Measurements from ENCODE around the gene LAS1L. TPM values are rescaled to one million over a fixed set of nuclear protein-coding genes. Genes with fewer than 3 reads are reported as not detected.

The LAS1L gene
- 45.1 TPM for total RNA-seq (ENCODE audit: unreplicated experiment)
- long read RNA-seq, transcript LAS1L-202 (13 exons, 2,386 nt), result minor isoform, 7 of 29 reads
- long read RNA-seq, transcript LAS1L-203 (14 exons, 2,439 nt), result major isoform, 9 of 29 reads
- long read RNA-seq, partial matches to known transcripts, result 3 of 29 reads
- long read RNA-seq, other reads (novel, unspliced or antisense), result 10 of 29 reads

DNA sequence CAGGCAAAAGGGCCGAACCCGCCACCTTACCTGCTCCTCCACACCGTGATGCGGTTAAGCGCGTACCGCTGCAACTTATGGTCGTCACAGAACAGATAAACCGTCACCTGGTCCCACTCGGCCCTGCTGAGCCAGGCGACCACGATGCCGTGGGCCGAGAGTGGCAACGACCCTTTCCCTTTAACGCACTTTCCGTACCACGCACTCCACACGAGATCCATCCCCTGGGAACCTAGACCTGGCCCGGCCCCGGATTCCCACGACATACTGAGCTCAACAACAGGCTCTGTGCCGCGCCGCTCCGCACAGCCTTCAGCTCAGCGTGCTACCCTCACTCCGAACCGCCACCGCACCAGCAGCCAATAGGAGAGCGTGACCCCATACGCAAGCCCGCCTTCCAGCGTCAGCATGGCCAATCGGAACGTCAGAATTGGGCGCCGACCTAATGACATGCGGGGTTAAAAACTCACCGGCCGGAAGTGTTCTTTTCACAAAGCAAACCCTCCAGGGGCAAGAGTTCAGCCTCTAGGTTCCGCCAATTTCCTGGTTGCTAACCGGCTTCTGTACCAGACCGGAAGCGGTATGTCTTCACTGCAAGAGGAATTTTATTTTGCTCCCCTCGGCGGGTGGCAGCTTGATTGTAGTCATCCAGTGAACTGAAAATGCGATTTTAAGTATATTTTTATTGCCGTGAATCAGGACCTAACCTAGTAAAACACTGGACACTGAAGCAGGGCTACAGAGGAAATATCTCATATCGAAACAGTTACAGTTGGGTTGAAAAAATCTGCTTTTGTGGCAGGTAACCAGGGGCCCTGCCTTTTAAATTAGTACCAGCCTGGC is at the start of gene LAS1L:
LAS1L (minus strand) TSS at position 338 of the 843 bp plus-strand sequence; CDS start at position 266, 72 bp downstream.
- Mint-ChIP-seq H3K4me3 (ENCODE audit: unreplicated experiment) (peak within 1 kb of the TSS; percentile 99), H3K27ac (ENCODE audit: unreplicated experiment) (peak within 1 kb of the TSS; percentile 97), H3K36me3 (ENCODE audit: unreplicated experiment) (no peaks in the 10 kb centered on the region), H3K4me1 (ENCODE audit: low read depth, unreplicated experiment) (no peaks in the 10 kb centered on the region), H3K9me3 (ENCODE audit: unreplicated experiment) (peaks cover 2% of the 10 kb centered on the region), H3K27me3 (ENCODE audit: unreplicated experiment) (no peaks in the 10 kb centered on the region)
- no peak for TF ChIP-seq CTCF (IDR thresholded peaks at IDR 0.05; ENCODE audit: partially characterized antibody, unreplicated experiment)
- peak; percentile 87 for DNase-seq

GRCh38 chrX:65582450-65583082 is 48.0 kb upstream of the LAS1L start:
- H3K4me3 Mint-ChIP-seq (ENCODE audit: unreplicated experiment), result peak overlapping the region; percentile 28
- no peaks in the 10 kb centered on the region for H3K36me3 Mint-ChIP-seq (ENCODE audit: unreplicated experiment)
- peaks cover 9% of the 10 kb centered on the region for H3K4me1 Mint-ChIP-seq (ENCODE audit: low read depth, unreplicated experiment)
- peak; percentile 11 for DNase-seq
- no peaks in the 10 kb centered on the region for H3K9me3 Mint-ChIP-seq (ENCODE audit: unreplicated experiment)
- peak overlapping the region; percentile 90 for H3K27ac Mint-ChIP-seq (ENCODE audit: unreplicated experiment)
- no peak for TF ChIP-seq CTCF (IDR thresholded peaks at IDR 0.05; ENCODE audit: partially characterized antibody, unreplicated experiment)
- no peaks in the 10 kb centered on the region for H3K27me3 Mint-ChIP-seq (ENCODE audit: unreplicated experiment)

DNA sequence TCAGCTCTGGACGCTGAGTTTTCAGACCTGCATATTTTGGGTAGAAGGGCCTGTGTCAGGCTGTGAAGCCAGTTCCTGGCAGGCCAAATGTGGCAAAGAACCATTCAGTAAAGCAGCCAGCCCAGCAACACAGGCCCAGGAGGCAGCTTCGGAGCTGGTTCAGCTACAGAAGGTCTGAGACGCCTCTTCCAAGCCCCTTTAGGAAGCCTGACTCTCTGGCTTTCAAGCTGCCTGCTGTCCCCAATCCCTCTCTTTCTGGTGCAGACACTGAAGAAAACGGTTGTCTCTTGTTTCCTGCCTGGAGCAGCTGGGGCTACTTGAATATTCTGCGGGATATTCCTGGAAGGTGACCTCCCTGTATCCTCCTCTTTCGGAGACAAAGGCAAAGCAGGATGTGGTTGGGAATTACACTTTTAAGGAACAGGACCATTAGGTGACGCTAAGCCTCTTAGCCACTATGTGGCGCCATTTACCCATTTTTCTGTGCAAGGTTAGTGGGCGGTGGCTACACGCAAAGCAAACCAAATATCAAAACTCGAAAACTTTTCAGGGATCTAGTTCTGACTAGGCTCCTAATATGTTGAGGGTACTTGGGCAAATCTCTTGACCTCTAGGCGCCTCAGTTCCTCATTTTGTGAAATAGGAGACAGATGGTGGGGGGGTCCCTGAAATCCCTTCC is 47.2 kb upstream of the LAS1L start:
- no peaks in the 10 kb centered on the region for H3K27me3 Mint-ChIP-seq (ENCODE audit: unreplicated experiment)
- peak; percentile 65 for TF ChIP-seq CTCF (IDR thresholded peaks at IDR 0.05; ENCODE audit: partially characterized antibody, unreplicated experiment)
- no peaks in the 10 kb centered on the region for H3K9me3 Mint-ChIP-seq (ENCODE audit: unreplicated experiment)
- H3K4me3 Mint-ChIP-seq (ENCODE audit: unreplicated experiment), result peak overlapping the region; percentile 28
- no peaks in the 10 kb centered on the region for H3K36me3 Mint-ChIP-seq (ENCODE audit: unreplicated experiment)
- H3K4me1 Mint-ChIP-seq (ENCODE audit: low read depth, unreplicated experiment), result peaks cover 9% of the 10 kb centered on the region
- H3K27ac Mint-ChIP-seq (ENCODE audit: unreplicated experiment), result peak overlapping the region; percentile 96
- peak; percentile 47 for DNase-seq

- no peak for TF ChIP-seq CTCF (IDR thresholded peaks at IDR 0.05; ENCODE audit: partially characterized antibody, unreplicated experiment)
- H3K9me3 Mint-ChIP-seq (ENCODE audit: unreplicated experiment), result no peaks in the 10 kb centered on the region
- peaks cover 9% of the 10 kb centered on the region for H3K4me1 Mint-ChIP-seq (ENCODE audit: low read depth, unreplicated experiment)
- H3K36me3 Mint-ChIP-seq (ENCODE audit: unreplicated experiment), result no peaks in the 10 kb centered on the region
- H3K27me3 Mint-ChIP-seq (ENCODE audit: unreplicated experiment), result no peaks in the 10 kb centered on the region
- no peak overlapping the region for H3K4me3 Mint-ChIP-seq (ENCODE audit: unreplicated experiment)
- DNase-seq, result no peak
- no peak overlapping the region for H3K27ac Mint-ChIP-seq (ENCODE audit: unreplicated experiment)
These were observed 43.8 kb upstream of the LAS1L start for GRCh38 chrX:65578346-65578745.

Measured in glutamatergic neuron (in vitro differentiated cells).